OCI-M1 (cell line): ENCODE results near the gene MEIOC.

Source experiments
- DNase-seq: peaks from one replicate; lab custom pipeline; 2025; lab: John Stamatoyannopoulos, UW

Gene MEIOC

DNA sequence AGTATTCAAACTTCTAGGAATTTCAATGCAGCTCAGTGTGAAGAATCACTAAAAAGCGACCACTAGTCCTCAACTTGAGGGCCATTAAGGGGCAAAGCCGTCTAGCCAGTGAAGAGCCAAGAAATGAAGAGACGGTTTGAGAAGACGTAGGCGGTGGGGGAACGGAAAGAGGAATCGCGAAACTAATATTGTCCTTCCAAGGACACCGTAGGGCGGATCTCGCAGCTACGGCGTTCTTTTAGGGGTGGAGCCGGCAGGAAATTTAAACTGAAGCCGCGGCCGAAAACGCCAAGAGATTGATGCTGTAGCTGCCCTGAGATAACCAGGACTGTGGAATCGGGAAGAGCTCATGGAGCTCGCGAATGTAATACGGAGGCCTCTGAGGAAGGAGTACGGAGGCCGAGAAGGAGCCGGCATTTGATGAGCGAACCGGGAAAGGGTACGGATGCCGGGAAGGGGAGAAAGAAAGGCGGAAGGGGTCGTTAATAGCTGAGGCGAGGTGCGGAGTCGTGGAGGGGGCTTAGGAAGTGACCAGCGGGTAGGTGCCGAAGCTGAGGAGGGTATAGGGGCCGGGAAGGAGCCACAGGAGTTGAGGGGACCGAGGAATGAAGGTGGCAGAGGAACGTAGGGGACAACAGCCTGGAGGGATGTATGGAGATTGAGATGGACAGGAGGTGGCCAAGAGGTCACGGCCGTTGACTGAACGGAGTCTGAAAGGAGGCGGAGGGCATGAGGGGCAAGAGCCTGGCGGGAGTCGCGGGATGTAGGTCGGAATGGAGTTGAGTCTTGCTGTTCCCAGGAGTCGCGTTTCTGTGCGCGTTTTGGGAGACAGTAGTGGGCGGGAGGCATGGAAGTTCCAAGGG lies 52.4 kb downstream of the MEIOC start, which contains the start of gene DBF4B:
Gene DBF4B (plus strand): TSS at position 265 of the 863 bp plus-strand sequence. CDS start 156 bp downstream, at position 421.
- peak; percentile 95 for DNase-seq

DNA sequence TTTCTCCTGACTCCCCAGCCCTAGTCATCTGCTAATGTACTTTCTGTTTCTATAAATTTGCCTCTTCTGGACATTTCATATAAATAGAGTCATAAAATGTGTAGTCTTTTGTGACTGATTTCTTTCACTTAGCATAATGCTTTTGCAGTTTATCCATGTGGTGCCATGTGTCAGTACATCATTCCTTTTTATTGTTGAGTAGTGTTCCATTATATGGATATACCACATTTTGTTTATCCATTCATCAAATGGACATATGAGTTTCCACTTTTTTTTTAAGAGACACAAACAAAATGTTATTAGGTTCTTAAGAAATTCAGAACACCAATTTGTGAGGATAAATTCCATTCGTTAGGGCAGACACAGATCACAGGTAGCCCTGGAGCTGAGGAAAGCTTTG lies 63.2 kb downstream of the MEIOC start:
- no peak for DNase-seq

DNA sequence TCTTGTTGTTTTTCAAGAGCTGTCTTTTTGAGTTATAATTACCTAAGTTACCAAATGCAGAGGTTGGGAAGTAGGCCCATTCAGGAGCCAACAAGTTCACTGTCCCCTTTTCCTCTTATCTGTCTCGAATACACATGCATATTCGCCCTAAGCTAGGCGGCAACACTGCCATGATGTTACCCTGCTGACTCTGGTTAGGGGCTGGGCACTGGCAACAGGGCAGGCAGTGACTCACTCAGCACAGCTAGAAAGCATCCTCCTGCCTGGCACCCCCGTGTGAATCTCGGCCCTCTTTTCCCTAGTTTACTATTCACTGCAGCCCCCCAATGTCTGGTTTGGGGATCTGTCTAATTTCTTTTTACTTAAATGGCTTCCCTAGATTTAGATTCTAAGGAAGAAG lies 66.0 kb downstream of the MEIOC start:
- DNase-seq = no peak
